ENCODE data around the gene POLR1E.
"Not testable (repeated sequence)": the region's sequence is repeated elsewhere in the genome, so short reads cannot be mapped to it uniquely, and the experiment has no call there.

POLR1E gene

DNA sequence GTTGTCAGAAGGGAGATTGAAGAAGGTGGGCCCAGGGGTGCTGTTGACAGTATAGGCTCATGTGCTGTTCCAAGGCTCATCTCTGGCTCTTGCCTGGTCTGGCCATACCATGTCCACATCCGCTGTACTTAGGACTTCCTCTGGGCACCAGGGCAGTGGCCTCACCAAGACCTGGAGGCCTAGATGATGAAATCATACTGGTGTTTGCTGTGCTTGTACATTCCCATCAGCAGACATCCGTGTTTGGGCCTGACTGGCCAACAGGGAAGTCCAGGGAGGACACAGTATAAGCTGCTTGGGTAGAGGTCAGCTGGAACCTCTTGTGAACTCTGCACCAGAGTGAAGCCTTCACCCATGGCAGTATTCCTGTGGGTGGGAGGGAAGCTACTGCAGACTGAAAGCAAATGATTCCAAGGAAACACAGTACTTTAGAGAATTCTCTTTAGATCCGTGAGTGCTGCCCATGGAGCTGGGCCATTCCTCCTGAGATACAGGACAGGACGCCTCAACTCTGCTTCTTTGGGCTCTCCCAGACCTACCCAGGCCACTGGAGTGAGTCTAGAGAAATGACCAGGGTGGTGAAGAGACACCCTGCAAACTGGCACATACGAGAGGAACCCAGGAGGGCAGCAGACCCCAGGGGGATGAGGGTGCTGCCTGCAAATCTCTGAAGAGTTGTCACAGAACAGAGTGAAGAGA, 22.5 kb downstream of the POLR1E start:
- peak overlapping the region; percentile 17 for H3K27ac Mint-ChIP-seq
- no peak overlapping the region for H3K4me3 Mint-ChIP-seq
- H3K4me1 Mint-ChIP-seq = peaks cover 14% of the 10 kb centered on the region
- H3K27me3 Mint-ChIP-seq = no peaks in the 10 kb centered on the region
- H3K9me3 Mint-ChIP-seq = no peaks in the 10 kb centered on the region
- H3K36me3 Mint-ChIP-seq = peaks cover 2% of the 10 kb centered on the region

DNA sequence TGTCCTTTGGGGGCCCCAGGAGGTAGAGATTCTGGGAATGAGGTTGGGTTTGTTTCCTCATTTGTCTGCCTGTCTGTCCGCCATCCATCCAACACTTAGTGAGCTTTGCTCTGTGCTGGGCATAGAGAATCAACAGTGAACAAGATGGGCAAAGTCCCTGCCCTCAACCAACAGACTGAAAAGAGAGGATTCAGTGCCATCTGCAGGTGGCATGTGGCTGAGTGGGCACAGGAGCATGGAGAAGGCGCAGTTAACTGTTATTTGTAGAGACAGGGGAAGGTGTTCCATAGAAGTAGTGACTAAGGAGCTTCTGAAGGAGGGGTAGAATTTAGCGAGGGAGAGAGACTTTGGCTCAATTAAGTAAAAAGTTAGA, 23.1 kb downstream of the POLR1E start:
- Mint-ChIP-seq H3K9me3 (no peaks in the 10 kb centered on the region), H3K27me3 (no peaks in the 10 kb centered on the region), H3K36me3 (no peaks in the 10 kb centered on the region), H3K27ac (no peak overlapping the region), H3K4me1 (peaks cover 9% of the 10 kb centered on the region), H3K4me3 (no peak overlapping the region)

DNA sequence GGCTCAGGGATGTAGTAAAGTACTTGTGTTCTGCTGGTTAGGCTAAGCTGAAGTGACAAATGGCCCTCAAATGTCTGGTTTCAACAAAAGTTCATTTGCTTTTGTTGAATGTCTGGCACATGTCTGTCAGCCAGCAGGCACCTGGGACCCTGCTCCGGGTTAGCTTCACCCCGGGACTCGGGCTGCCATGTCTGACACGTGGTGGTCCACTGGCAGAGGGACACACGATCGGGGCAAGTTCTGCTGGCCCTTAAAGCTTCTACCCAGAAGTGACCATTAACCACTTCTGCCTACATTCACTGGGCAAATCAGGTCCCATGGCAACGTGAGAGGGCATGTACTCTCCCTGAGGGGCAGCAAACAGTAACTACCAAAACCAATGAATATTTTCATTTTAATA, 23.8 kb downstream of the POLR1E start:
- Mint-ChIP-seq H3K27me3 (no peaks in the 10 kb centered on the region), H3K36me3 (peaks cover 3% of the 10 kb centered on the region), H3K4me3 (no peak overlapping the region), H3K9me3 (no peaks in the 10 kb centered on the region), H3K27ac (no peak overlapping the region), H3K4me1 (peaks cover 8% of the 10 kb centered on the region)

DNA sequence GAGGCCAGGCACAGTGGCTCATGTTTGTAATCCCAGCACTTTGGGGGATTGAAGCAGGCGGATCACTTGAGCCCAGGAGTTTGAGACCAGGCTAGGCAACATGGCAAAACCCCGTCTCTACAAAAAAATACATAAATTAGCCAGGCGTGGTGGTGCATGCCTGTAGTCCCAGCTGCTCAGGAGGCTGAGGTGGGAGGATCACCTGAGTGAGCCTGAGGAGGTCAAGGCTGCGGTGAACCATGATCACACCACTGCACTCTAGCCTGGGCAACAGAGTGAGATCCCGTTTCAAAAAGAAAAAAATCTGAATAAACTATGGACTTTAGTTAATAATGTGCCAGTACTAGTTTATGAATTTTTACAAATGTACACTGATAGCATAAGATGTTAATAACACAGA, 24.3 kb downstream of the POLR1E start:
- H3K4me1 Mint-ChIP-seq = not testable (repeated sequence)

DNA sequence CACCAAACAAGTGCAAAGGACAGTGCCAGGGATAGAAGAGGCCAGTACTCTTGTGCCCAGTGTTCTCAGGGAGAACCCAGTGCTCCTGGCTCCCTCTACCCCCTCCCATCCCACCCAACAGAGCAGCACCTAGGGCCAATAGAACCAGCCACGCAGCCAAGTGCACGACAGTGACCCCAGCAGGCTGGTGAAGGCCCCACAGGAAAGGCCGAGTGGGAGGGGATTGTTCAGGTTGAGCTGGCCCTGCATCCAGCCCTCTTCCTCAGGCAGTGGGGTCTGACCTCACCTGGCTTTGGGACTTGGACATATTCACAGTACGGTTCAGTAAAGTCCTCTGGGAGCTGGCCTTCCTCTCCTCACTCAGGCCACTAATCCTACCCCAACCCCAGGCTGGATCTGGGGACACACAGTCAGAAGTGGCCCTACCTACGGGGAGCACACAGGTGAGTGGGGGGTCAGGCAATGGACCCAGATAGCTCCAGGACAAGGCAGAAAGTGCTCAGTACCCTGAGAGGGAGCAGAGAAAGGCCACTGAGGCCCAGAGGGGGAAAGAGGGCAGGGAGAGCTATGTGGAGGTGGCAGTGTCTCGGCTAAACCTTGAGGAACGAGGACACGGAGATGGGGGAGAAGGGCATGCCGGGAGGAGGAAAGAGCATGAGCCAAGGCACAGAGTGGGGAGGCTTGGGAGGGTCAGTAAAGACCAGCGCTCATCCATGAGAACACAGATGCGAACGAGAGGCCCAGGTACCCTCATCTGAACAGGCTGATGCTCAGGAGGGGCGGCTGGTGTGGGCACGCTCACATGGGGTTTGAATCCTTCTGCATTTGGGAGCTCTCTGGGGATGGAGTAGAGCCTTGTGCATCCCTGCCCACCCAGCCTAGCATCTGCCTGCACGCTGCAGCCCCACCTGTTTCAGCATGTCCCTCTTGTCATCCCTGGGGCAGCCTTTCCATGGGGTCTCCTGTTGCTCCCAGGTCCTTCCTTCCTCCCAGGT, 25.6 kb downstream of the POLR1E start:
- H3K27ac Mint-ChIP-seq = no peak overlapping the region
- no peaks in the 10 kb centered on the region for H3K27me3 Mint-ChIP-seq
- H3K36me3 Mint-ChIP-seq = peaks cover 3% of the 10 kb centered on the region

More for the DNA sequence above, 24.3 kb downstream of the POLR1E start:
- not testable (repeated sequence) for H3K36me3 Mint-ChIP-seq, H3K27ac Mint-ChIP-seq, H3K9me3 Mint-ChIP-seq, H3K27me3 Mint-ChIP-seq, H3K4me3 Mint-ChIP-seq

DNA sequence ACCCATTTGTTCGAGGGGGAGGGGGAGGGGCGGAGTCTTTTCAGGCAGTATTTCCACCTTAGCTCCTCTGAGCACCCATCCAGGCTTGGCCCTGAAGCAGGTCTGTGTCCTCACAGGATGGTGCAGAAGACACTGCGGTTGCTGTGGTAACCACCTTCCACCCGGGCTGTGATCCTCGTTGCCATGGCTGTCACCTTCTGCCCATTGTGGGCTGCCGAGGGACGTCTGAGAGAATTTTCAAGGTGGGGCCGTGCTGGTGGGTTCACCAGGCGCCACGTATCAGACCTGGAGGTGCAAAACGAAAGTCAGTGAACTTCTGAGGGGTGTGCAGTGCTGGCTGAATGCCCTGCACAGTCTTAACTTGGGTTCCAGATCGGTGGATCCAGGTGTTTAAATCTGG, 26.7 kb downstream of the POLR1E start:
- Mint-ChIP-seq H3K27ac (no peak overlapping the region), H3K9me3 (no peaks in the 10 kb centered on the region), H3K27me3 (no peaks in the 10 kb centered on the region), H3K4me1 (no peaks in the 10 kb centered on the region), H3K36me3 (peaks cover 3% of the 10 kb centered on the region), H3K4me3 (no peak overlapping the region)

More for the DNA sequence above, 25.6 kb downstream of the POLR1E start:
- Mint-ChIP-seq H3K4me3 (no peak overlapping the region), H3K4me1 (peaks cover 5% of the 10 kb centered on the region), H3K9me3 (no peaks in the 10 kb centered on the region)

DNA sequence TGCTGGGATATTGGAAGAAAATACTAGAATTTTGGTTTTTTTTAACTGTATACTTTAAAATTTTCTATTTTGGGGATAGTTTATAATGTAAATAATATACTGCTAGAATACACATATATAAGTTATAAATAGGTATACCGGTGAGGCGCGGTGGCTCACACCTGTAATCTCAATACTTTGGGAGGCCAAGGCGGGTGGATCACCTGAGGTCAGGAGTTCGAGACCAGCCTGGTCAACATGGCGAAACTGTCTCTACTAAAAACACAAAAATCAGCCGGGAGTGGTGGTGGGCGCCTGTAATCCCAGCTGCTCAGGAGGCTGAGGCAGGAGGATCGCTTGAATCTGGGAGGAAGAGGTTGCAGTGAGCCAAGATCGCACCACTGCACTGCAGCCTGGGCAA, 28.7 kb downstream of the POLR1E start:
- not testable (repeated sequence) for H3K4me3 Mint-ChIP-seq, H3K9me3 Mint-ChIP-seq, H3K36me3 Mint-ChIP-seq, H3K27ac Mint-ChIP-seq, H3K4me1 Mint-ChIP-seq, H3K27me3 Mint-ChIP-seq

DNA sequence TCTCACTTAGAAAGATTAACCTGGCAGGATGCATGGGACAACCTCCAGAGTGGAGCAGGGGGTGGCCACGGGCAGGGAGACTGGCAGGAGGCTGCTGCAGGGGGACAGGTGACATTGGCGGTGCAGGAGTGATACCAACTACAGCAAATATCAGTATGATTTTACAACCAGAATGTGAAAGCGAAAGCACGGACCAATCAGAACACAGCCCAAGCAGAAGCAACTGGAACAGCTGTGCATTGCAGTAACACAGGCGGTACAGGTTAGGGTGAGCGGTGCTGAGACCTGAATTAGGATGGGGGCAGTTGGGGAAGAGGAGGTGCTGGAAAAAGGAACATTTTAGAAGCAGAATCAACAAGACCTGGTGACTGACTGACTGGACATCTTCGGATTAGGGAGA, 29.3 kb downstream of the POLR1E start:
- Mint-ChIP-seq H3K9me3 (no peaks in the 10 kb centered on the region), H3K4me3 (no peak overlapping the region), H3K27ac (peak overlapping the region; percentile 23), H3K4me1 (no peaks in the 10 kb centered on the region), H3K36me3 (peaks cover 6% of the 10 kb centered on the region), H3K27me3 (no peaks in the 10 kb centered on the region)

DNA sequence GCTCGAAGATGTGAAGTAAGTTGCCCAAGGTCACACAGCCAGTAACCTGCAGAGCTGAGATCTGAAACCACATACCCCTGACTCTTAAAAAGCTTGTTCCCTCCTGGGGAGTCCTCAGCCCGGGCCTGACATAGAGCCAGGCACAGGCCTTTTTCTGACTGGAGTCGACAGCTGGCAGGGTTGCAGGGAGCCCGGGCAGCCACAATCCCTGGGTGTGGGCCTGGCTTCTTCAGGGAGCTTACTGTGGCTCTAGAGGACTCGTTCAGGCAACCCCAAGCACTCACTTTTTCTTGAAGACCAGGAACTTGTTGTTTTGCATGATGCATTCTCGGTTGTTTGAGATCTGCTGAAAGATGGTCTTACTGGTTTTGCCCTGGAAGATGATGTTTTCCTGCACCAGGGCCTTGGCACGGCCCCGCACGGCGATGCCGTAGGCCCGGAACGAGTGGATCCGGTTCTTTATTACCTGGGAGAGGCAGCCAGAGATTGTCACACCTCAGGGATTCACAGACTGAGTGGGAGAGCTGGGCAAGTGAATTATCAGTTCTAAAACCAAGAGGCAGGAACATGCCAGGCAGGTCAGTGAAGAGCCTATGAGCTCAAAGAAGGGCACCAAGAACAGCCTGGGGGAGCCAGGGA, 30.0 kb downstream of the POLR1E start:
- Mint-ChIP-seq H3K27me3 (no peaks in the 10 kb centered on the region), H3K36me3 (peaks cover 8% of the 10 kb centered on the region), H3K9me3 (no peaks in the 10 kb centered on the region), H3K4me3 (no peak overlapping the region), H3K4me1 (no peaks in the 10 kb centered on the region), H3K27ac (peak overlapping the region; percentile 17)

DNA sequence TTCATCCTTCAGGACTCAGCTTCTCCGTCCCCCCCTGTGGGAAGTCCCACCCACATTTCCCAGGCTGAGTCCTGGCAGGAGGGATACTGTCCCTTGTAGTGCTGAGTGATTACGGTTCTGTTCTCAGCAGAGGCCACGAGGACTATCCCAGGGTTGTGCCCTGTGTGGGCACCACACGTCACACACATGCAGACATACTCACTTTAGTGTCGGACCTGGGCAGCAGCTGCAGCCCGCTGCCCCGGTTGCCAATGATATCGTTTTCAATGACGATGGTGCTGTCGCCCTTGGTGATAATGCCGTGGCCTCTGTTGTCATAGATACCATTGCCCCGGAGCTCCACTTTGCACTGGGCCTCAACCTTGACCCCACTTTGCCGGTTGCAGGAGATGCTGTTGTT, 32.2 kb downstream of the POLR1E start:
- Mint-ChIP-seq H3K4me1 (no peaks in the 10 kb centered on the region), H3K9me3 (no peaks in the 10 kb centered on the region), H3K4me3 (no peak overlapping the region), H3K27me3 (no peaks in the 10 kb centered on the region), H3K27ac (no peak overlapping the region), H3K36me3 (peaks cover 10% of the 10 kb centered on the region)

DNA sequence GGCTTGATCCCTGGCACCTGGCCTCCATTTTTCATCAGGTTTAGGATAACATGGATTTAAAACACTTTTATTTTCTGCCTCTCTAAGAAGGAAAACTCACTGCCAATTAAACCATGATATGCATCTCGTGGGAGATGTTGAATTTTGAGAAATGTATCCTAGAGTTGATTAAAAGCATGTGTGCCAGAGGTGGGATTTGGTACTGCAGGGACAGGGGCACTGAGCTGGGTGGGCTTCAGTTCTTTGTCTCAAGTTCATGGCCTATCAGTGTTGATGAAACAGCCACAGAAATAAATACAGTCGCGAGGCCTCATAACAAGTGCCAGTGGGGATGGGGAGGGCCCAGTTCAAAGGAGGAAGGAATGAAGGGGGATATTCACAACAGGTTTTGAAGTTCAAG, 34.9 kb downstream of the POLR1E start:
- H3K27ac Mint-ChIP-seq = no peak overlapping the region
- peaks cover 7% of the 10 kb centered on the region for H3K36me3 Mint-ChIP-seq
- no peak overlapping the region for H3K4me3 Mint-ChIP-seq
- H3K27me3 Mint-ChIP-seq = no peaks in the 10 kb centered on the region
- no peaks in the 10 kb centered on the region for H3K4me1 Mint-ChIP-seq
- H3K9me3 Mint-ChIP-seq = no peaks in the 10 kb centered on the region

DNA sequence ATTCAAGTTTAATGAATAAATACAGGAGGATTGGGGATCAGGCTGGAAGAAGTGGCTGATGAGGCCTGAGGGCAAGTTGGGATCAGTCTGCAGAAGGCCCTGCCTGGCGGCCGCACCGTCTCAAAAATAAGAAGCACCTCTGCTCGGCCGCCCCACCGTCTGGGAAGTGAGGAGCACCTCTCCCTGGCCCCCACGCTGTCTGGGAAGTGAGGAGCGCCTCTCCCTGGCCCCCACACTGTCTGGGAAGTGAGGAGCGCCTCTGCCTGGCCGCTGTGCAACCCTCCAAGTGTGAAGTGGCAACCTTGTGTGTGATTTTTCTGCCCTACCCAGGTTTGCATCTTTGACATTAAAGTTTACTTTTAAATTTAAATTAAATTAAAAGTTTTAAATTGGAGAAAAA, 35.4 kb downstream of the POLR1E start:
- H3K27ac Mint-ChIP-seq = no peak overlapping the region
- H3K36me3 Mint-ChIP-seq = peaks cover 7% of the 10 kb centered on the region

DNA sequence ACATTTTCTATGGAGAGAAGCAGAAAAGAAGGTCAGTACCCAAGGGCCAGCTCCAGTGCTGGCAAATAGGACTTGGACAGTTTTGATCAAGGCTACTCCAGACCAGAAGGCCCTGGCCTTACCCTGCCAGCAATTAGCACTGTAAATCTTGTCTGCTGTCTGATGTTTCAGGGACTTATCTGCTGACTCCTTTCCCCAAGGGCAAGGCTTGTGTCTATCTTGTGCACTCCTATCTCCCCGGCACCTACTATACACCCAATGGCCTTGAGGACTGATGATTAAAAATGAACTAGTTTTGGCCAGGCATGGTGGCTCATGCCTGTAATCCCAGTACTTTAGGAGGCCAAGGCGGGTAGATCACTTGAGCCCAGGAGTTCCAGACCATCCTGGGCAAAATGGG, 37.2 kb downstream of the POLR1E start:
- no peak overlapping the region for H3K27ac Mint-ChIP-seq
- no peak overlapping the region for H3K4me3 Mint-ChIP-seq
- peaks cover 8% of the 10 kb centered on the region for H3K36me3 Mint-ChIP-seq
- H3K9me3 Mint-ChIP-seq = no peaks in the 10 kb centered on the region
- H3K4me1 Mint-ChIP-seq = no peaks in the 10 kb centered on the region
- no peaks in the 10 kb centered on the region for H3K27me3 Mint-ChIP-seq

More for the DNA sequence above, 35.4 kb downstream of the POLR1E start:
- Mint-ChIP-seq H3K9me3 (no peaks in the 10 kb centered on the region), H3K27me3 (no peaks in the 10 kb centered on the region), H3K4me1 (no peaks in the 10 kb centered on the region), H3K4me3 (no peak overlapping the region)

DNA sequence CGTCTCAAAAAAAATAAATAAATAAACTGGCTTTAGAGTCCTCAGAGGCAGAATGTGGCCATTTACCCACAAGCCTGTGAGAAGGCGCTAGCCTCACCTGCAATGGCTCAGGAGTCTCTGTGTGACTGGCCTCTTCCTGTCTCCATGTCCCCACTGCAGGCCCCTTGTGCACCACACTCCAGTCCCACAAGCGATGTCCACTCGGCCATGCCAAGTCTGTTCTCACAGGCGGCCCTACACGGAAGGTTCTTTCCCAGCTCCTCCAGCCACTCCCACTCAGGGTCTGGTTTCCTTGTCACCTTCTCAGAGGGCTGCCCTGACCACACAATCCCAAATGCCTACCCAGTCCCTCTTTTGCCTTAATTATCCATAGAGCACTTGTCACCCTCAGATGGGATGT, 38.2 kb downstream of the POLR1E start:
- H3K27ac Mint-ChIP-seq = no peak overlapping the region

DNA sequence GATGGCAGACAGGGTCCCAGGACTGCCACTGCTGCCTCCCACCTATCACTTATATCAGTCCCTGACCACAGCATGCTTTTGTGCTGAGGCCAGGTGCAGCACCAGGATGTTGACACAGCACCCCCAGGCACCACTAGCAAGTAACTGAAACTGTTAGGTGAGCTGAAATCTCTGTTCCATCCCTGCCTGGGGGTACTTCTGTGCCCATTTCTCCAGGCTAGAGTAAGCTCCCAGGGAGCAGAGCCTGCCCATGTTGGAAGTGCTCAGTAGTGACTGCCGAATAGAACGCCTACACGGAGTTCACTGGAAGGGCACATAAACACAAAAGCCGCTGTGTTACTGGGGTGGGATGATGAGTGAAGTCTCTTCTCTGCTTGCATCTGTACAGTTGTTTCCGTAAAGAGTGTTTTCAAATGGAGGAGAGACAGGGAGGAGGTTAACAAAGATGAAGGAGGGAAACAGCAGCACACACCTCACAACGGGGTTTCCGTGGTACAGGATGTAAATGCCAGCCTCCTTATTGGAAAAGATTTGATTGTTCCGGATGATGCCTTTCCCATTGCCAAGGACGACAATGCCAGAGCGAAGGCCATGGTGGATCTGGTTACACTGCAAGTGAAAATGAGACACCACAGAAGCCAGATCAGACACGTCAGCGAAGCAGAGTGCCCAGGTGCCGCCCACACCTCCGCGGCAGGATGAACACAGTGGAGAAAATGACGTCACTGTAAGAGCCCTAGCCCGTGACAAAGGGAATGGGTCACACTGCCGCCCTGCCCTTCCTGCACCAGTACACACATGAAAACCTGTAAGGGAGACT, 43.1 kb downstream of the POLR1E start:
- Mint-ChIP-seq H3K27me3 (no peaks in the 10 kb centered on the region), H3K9me3 (no peaks in the 10 kb centered on the region), H3K4me1 (no peaks in the 10 kb centered on the region), H3K27ac (peak overlapping the region; percentile 19), H3K4me3 (peak overlapping the region; percentile 23), H3K36me3 (peaks cover 3% of the 10 kb centered on the region)

More for the DNA sequence above, 38.2 kb downstream of the POLR1E start:
- H3K36me3 Mint-ChIP-seq = peaks cover 10% of the 10 kb centered on the region
- no peaks in the 10 kb centered on the region for H3K27me3 Mint-ChIP-seq
- no peaks in the 10 kb centered on the region for H3K4me1 Mint-ChIP-seq
- no peaks in the 10 kb centered on the region for H3K9me3 Mint-ChIP-seq
- no peak overlapping the region for H3K4me3 Mint-ChIP-seq

Data from activated naive CD4-positive, alpha-beta T cell treated with anti-CD3 and anti-CD28 coated beads, Interleukin-2, amount 50 U/mL, for 24 hours (primary cell).